VCaP (cell line): ENCODE measurements around the gene MAP3K3.

ENCODE experiments used
- H3K27ac ChIP-seq: fragments of 450-650 bp; 2 replicates; pipeline ENCODE4 v1.5.1; 2017
- CTCF ChIP-seq: fragments of 450-650 bp; conservative IDR thresholded peaks from 2 replicates; pipeline ENCODE4 v1.5.1; 2017; ENCODE audit warnings: mild to moderate bottlenecking, moderate library complexity

The MAP3K3 gene

GRCh38 chr17:63682441-63682840 lies 60.2 kb downstream of the MAP3K3 start:
- 0 out of 2 replicates have a peak overlapping the region, but pooled peaks have one; percentile 85 for H3K27ac ChIP-seq
- no peak for TF ChIP-seq CTCF

- peak overlapping the region; percentile 85 for H3K27ac ChIP-seq
- no peak for TF ChIP-seq CTCF
Observed at GRCh38 chr17:63682981-63683380, 60.8 kb downstream of the MAP3K3 start.

GRCh38 chr17:63685041-63685440 lies 62.8 kb downstream of the MAP3K3 start:
- no peak for TF ChIP-seq CTCF
- H3K27ac ChIP-seq = peak overlapping the region; percentile 85

GRCh38 chr17:63685578-63685977 lies 63.4 kb downstream of the MAP3K3 start:
- peak overlapping the region; percentile 85 for H3K27ac ChIP-seq
- no peak for TF ChIP-seq CTCF

- no peak for TF ChIP-seq CTCF
- H3K27ac ChIP-seq = peak overlapping the region; percentile 85
Observed at GRCh38 chr17:63686138-63686685, 64.0 kb downstream of the MAP3K3 start.

GRCh38 chr17:63688396-63689020 lies 66.3 kb downstream of the MAP3K3 start:
- no peak overlapping the region for H3K27ac ChIP-seq
- TF ChIP-seq CTCF = no peak

- TF ChIP-seq CTCF = no peak
- H3K27ac ChIP-seq = no peak overlapping the region
Observed at GRCh38 chr17:63689479-63689878, 67.3 kb downstream of the MAP3K3 start.
